Ecto neural progenitor cell (in vitro differentiated cells): ENCODE data around the gene ANAPC1.
"Not testable (repeated sequence)": the region's sequence is repeated elsewhere in the genome, so short reads cannot be mapped to it uniquely, and the experiment has no call there.

Experiments
- DNase-seq: peaks from one replicate; pipeline ENCODE4 v3.0.0-alpha.2; 2018; ENCODE audit warnings: low spot score

ANAPC1 gene

GRCh38 chr2:111883661-111884591 is at the start of gene ANAPC1:
TSS of gene ANAPC1 (minus strand) at chr2:111884193. CDS start at chr2:111880825, 3,368 bp downstream.
- DNase-seq, result peak; percentile 90

- no peak for DNase-seq
Observed at GRCh38 chr2:111932841-111933291, 48.9 kb upstream of the ANAPC1 start.

- DNase-seq, result no peak
Observed at GRCh38 chr2:111930875-111931274, 46.9 kb upstream of the ANAPC1 start.

- DNase-seq, result no peak
Observed at GRCh38 chr2:111930409-111930808, 46.4 kb upstream of the ANAPC1 start.

GRCh38 chr2:111927723-111928122 is 43.7 kb upstream of the ANAPC1 start:
- no peak for DNase-seq

- no peak for DNase-seq
Observed at GRCh38 chr2:111924617-111925107, 40.7 kb upstream of the ANAPC1 start.

GRCh38 chr2:111923276-111923804 is 39.3 kb upstream of the ANAPC1 start:
- DNase-seq, result no peak

GRCh38 chr2:111919794-111920608 is 36.0 kb upstream of the ANAPC1 start:
- DNase-seq, result no peak

- DNase-seq, result no peak
Observed at GRCh38 chr2:111919365-111919764, 35.4 kb upstream of the ANAPC1 start.

- no peak for DNase-seq
Observed at GRCh38 chr2:111918383-111918806, 34.4 kb upstream of the ANAPC1 start.

- DNase-seq, result no peak
Observed at GRCh38 chr2:111917106-111917505, 33.1 kb upstream of the ANAPC1 start.

- DNase-seq, result no peak
Observed at GRCh38 chr2:111912547-111912946, 28.6 kb upstream of the ANAPC1 start.

GRCh38 chr2:111911295-111911977 is 27.4 kb upstream of the ANAPC1 start:
- DNase-seq, result not testable (repeated sequence)

- DNase-seq, result no peak
Observed at GRCh38 chr2:111910609-111911277, 26.8 kb upstream of the ANAPC1 start.

GRCh38 chr2:111909997-111910396 is 26.0 kb upstream of the ANAPC1 start:
- DNase-seq, result not testable (repeated sequence)

GRCh38 chr2:111909079-111909478 is 25.1 kb upstream of the ANAPC1 start:
- DNase-seq, result no peak

GRCh38 chr2:111908578-111908977 is 24.6 kb upstream of the ANAPC1 start:
- no peak for DNase-seq

- DNase-seq, result no peak
Observed at GRCh38 chr2:111905990-111906735, 22.2 kb upstream of the ANAPC1 start.

GRCh38 chr2:111905475-111905869 is 21.5 kb upstream of the ANAPC1 start:
- not testable (repeated sequence) for DNase-seq

GRCh38 chr2:111904726-111905474 is 20.9 kb upstream of the ANAPC1 start:
- DNase-seq, result no peak
